Panc1 (cell line): ENCODE data around the gene TCHP. TPM values are rescaled to one million over a fixed set of nuclear protein-coding genes. Genes with fewer than 3 reads are reported as not detected.

Experiments used
- ATAC-seq: fragments of 200-7000 bp; cut with Tn5 transposase; 2 replicates; pipeline ENCODE4 v1.9.1; 2020; ENCODE audit warnings: mild to moderate bottlenecking, moderate library complexity
- BruUV-seq: library from RNA; stranded (reverse); fragments of 400-500 nt; replicated peaks from 2 replicates; lab custom pipeline; 2021; lab: Mats Ljungman, UMichigan
- CTCF ChIA-PET: fragments of 300-600 bp; sonication (Branson Sonifier 250); formaldehyde crosslinking; loops from one replicate; lab custom pipeline; 2022; ENCODE audit warnings: antibody characterized with exemption; lab: Charles Lee
- POLR2A ChIA-PET: fragments of 300-600 bp; sonication (Branson Sonifier 250); formaldehyde crosslinking; loops from one replicate; lab custom pipeline; 2022; ENCODE audit warnings: antibody characterized with exemption; lab: Charles Lee
- DNase-seq: peaks from one replicate; pipeline ENCODE4 v3.0.0-alpha.2; 2010; ENCODE audit warnings: low read depth, low spot score
- H3K27ac ChIP-seq: 2 replicates; pipeline ENCODE4 v1.5.1; 2011; ENCODE audit warnings: mild to moderate bottlenecking, low read length, inconsistent platforms
- H3K27me3 ChIP-seq: fragments of 200-500 bp; sonication (Bioruptor generic); 2 replicates; pipeline ENCODE4 v1.6.0; 2014; ENCODE audit warnings: low read length, inconsistent platforms; ENCODE audit not compliant: control insufficient read depth, insufficient read depth
- H3K36me3 ChIP-seq: fragments of 200-500 bp; sonication (Bioruptor generic); 2 replicates; pipeline ENCODE4 v1.5.1; 2014; ENCODE audit warnings: inconsistent platforms, mild to moderate bottlenecking, low read length, moderate library complexity; ENCODE audit not compliant: control insufficient read depth, insufficient read depth
- H3K4me1 ChIP-seq: 2 replicates; pipeline ENCODE4 v1.5.1; 2011; ENCODE audit warnings: inconsistent platforms, mild to moderate bottlenecking, low read length, moderate library complexity; ENCODE audit not compliant: control insufficient read depth, insufficient read depth
- H3K4me3 ChIP-seq, 2 experiments: 2 replicates each; pipeline ENCODE4 v1.5.1; 2011 to 2012; ENCODE audit warnings: low read depth in 2 of 2, low read length in 2 of 2, mild to moderate bottlenecking in 2 of 2, inconsistent platforms in 1 of 2, moderate library complexity in 1 of 2
- H3K9me3 ChIP-seq: fragments of 200-500 bp; sonication (Bioruptor generic); 2 replicates; pipeline ENCODE4 v1.5.1; 2014; ENCODE audit warnings: low read depth, mild to moderate bottlenecking, inconsistent platforms, low read length, moderate library complexity; ENCODE audit not compliant: control insufficient read depth, insufficient read depth
- CTCF ChIP-seq: fragments of 450-650 bp; IDR thresholded peaks from 2 replicates; pipeline ENCODE4 v1.5.1; 2017; ENCODE audit warnings: mild to moderate bottlenecking
- POLR2AphosphoS5 ChIP-seq: IDR thresholded peaks from 2 replicates; pipeline ENCODE4 v1.6.1; 2012; ENCODE audit warnings: mild to moderate bottlenecking, low read depth, low read length, moderate library complexity
- REST ChIP-seq, 2 experiments: IDR thresholded peaks; 2 replicates each; pipeline ENCODE4 v1.6.1; 2011 to 2012; ENCODE audit warnings: low read depth in 2 of 2, control low read depth in 1 of 2, low read length in 1 of 2, mild to moderate bottlenecking in 1 of 2, moderate library complexity in 1 of 2; ENCODE audit not compliant: insufficient read depth in 1 of 2
- SIN3A ChIP-seq: IDR thresholded peaks from 2 replicates; pipeline ENCODE4 v1.6.1; 2012; ENCODE audit warnings: low read depth, mild to moderate bottlenecking, low read length, moderate library complexity, borderline replicate concordance; ENCODE audit not compliant: insufficient read depth
- TCF7L2 ChIP-seq: IDR thresholded peaks from 2 replicates; pipeline ENCODE4 v1.6.1; 2011; ENCODE audit warnings: mild to moderate bottlenecking, low read depth, low read length, inconsistent platforms
- in situ Hi-C: cut with HindIII; loops from 2 replicates; pipeline ENCODE4 v1.10.0; 2016; ENCODE audit warnings: low sequenced_read_pairs, low pct_unique_long_range_greater_than_20kb
- intact Hi-C: fragments of 100-400 bp; cut with micrococcal nuclease; formaldehyde crosslinking; loops from one replicate; pipeline ENCODE4 v1.10.0; 2022; ENCODE audit not compliant: unreplicated experiment
- total RNA-seq: library from RNA; stranded (reverse); gene quantifications from one replicate; pipeline ENCODE4 v1.2.1, GENCODE V29; 2021; ENCODE audit not compliant: unreplicated experiment

The TCHP gene
- total RNA-seq, 1 experiment from 2014 or later, result 25.0 TPM

- no TSS peak for BruUV-seq
- Histone ChIP-seq H3K27me3 (no peaks in the 10 kb centered on the region), H3K36me3 (no peaks in the 10 kb centered on the region), H3K4me3 (no peak overlapping the region), H3K27ac (no peak overlapping the region), H3K4me1 (no peaks in the 10 kb centered on the region), H3K9me3 (no peaks in the 10 kb centered on the region)
- TF ChIP-seq POLR2AphosphoS5 (no peak), CTCF (no peak), SIN3A (no peak), TCF7L2 (no peak), REST (IDR thresholded peaks at IDR 0.05; ENCODE audit: insufficient read depth in 1 of 2, low read depth in 2 of 2, low read length in 1 of 2) (no peak)
- DNase-seq, result no peak
- intact Hi-C loops, result no loop called here
- POLR2A ChIA-PET, result no interaction called here
- CTCF ChIA-PET, result interaction anchor here (0.7 kb wide), 1 partner anchor 30 kb away, joined by 4 read pairs; no protein-coding TSS in a partner anchor
- in situ Hi-C loops, result no loop called here
- no peak for ATAC-seq
Observed at GRCh38 chr12:109958374-109958773, 58.3 kb downstream of the TCHP start.

GRCh38 chr12:109959411-109960093 is 59.5 kb downstream of the TCHP start:
- Histone ChIP-seq H3K4me1 (no peaks in the 10 kb centered on the region), H3K27ac (no peak overlapping the region), H3K9me3 (no peaks in the 10 kb centered on the region), H3K27me3 (no peaks in the 10 kb centered on the region), H3K4me3 (no peak overlapping the region), H3K36me3 (no peaks in the 10 kb centered on the region)
- in situ Hi-C loops, result no loop called here
- intact Hi-C loops, result no loop called here
- CTCF ChIA-PET, result no interaction called here
- no peak for ATAC-seq
- POLR2A ChIA-PET, result no interaction called here
- BruUV-seq, result no TSS peak
- TF ChIP-seq POLR2AphosphoS5 (no peak), TCF7L2 (no peak), SIN3A (no peak), CTCF (no peak), REST (IDR thresholded peaks at IDR 0.05; ENCODE audit: insufficient read depth in 1 of 2, low read depth in 2 of 2, low read length in 1 of 2) (no peak)
- DNase-seq, result no peak
